ENCODE data around the gene ACSL5.
"Not testable (repeated sequence)": the region's sequence is repeated elsewhere in the genome, so short reads cannot be mapped to it uniquely, and the experiment has no call there.

ACSL5 gene

GRCh38 chr10:112460366-112460765, 86.5 kb downstream of the ACSL5 start:
- DNase-seq (ENCODE audit: low read depth in 2 of 2, low spot score in 1 of 2) = no peak

GRCh38 chr10:112461029-112461887, 87.3 kb downstream of the ACSL5 start:
- no peak for DNase-seq (ENCODE audit: low read depth in 2 of 2, low spot score in 1 of 2)

DNA sequence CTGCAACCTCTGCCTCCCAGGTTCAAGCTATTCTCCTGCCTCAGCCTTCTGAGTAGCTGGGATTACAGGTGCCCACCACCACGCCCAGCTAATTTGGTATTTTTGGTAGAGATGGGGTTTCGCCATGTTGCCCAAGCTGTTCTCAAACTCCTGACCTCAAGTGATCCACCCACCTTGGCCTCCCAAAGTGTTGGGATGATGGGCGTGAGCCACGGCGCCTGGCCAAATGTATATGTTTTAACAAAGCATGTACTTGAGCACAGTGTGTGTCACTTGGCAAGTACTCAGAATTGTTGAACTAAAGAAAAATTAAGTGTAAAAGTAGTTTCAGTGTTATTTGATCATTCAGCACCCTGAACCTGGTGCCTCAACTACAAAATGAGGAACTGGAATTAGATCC, 90.2 kb downstream of the ACSL5 start:
- not testable (repeated sequence) for DNase-seq (ENCODE audit: low read depth in 2 of 2, low spot score in 1 of 2)

DNA sequence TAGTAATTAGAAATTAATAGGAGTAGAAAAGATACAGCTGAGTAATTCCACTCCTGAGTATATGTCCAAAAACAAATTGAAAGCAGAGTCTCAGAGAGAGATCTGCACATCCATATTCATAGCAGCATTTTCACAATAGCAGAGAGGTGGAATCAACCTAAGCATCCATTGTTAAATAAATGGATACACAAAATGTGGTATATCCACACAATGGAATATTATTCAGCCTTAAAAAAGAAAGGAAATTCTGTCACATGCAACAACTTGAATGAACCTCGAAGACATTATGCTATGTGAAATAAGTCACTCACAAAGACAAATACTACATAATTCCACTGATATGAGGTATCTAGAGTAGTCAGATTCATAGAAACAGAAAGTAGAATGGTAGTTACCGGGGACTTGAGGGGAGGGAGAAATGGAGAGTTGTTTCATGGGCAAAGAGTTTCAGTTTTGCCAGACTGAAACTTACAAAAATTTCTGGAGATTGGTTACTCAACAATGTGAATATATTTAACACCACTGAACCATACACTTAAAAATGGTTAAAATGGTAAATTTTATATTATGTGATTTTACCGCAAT, 91.5 kb downstream of the ACSL5 start:
- no peak for DNase-seq (ENCODE audit: low read depth in 2 of 2, low spot score in 1 of 2)

GRCh38 chr10:112466802-112467201, 92.9 kb downstream of the ACSL5 start:
- no peak for DNase-seq (ENCODE audit: low read depth in 2 of 2, low spot score in 1 of 2)

- no peak for DNase-seq (ENCODE audit: low read depth in 2 of 2, low spot score in 1 of 2)
Observed at GRCh38 chr10:112467541-112468075, 93.7 kb downstream of the ACSL5 start.

GRCh38 chr10:112471878-112472487, 98.1 kb downstream of the ACSL5 start:
- DNase-seq (ENCODE audit: low read depth in 2 of 2, low spot score in 1 of 2) = no peak

GRCh38 chr10:112475575-112476218, 101.8 kb downstream of the ACSL5 start:
- no peak for DNase-seq (ENCODE audit: low read depth in 2 of 2, low spot score in 1 of 2)

Measured in stimulated activated CD8-positive, alpha-beta memory T cell treated with anti-CD3 and anti-CD28 coated beads, Interleukin-4, amount 100 ng/mL, for 1 hour (primary cell).